GM21619 (cell line): ENCODE data around the gene SLC31A2.
"Not testable (repeated sequence)": the region's sequence is repeated elsewhere in the genome, so short reads cannot be mapped to it uniquely, and the experiment has no call there.

Experiments used
- ATAC-seq: cut with Tn5 transposase; IDR thresholded peaks from one replicate; pipeline ENCODE4 v1.9.1; 2021; ENCODE audit not compliant: unreplicated experiment

Gene SLC31A2

DNA sequence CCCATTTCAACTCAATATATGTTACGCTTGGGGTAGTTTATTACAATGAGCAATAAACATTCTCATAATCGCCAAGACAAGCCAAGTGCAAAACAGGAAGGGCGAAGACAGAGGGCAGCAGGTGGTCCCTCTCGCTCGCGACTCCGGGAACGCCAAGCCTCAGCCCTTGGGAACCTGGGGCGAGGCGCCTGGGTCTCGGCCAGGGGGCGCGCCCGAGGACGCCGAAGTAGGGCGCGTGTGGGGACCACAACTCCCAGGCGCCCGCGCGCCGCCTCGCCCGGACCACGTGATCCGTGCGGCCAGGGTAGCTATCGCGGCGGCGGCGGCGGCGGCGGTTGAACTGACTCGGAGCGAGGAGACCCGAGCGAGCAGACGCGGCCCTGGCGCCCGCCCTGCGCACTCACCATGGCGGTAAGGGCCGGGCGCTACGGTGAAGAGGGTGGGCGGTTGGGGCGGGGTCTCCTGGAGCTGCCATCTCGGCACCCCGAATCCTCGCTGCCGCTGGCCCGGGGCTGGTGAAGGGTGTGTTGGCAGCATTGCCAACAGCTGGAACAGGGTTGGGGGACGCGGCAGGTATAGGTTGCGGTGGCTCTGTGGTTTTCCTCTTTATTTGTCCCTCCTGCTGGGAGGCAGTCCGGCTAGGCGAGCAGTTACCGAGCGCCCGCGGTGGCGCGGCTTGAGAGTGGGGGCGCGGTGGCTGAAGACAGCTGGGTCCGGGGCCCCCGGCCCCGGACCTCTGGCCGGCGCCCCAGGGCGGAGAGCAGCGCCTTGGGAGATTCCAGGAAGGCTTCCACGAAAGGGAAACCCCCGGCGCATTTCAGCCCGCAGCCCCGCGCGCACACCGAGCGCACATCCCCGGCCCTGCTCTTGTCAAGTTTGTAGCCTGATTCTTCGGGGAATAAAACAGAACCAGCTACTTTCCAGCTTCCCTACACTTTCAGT, at the start of gene SLC31A2:
Gene SLC31A2 (plus strand): TSS at position 338 of the 942 bp plus-strand sequence. CDS start 68 bp downstream, at position 406.
- peak; percentile 93 for ATAC-seq

- ATAC-seq: not testable (repeated sequence)
Observed at GRCh38 chr9:113105345-113105744, 45.5 kb upstream of the SLC31A2 start.

GRCh38 chr9:113111065-113111951, 39.5 kb upstream of the SLC31A2 start:
- ATAC-seq: peak; percentile 65

DNA sequence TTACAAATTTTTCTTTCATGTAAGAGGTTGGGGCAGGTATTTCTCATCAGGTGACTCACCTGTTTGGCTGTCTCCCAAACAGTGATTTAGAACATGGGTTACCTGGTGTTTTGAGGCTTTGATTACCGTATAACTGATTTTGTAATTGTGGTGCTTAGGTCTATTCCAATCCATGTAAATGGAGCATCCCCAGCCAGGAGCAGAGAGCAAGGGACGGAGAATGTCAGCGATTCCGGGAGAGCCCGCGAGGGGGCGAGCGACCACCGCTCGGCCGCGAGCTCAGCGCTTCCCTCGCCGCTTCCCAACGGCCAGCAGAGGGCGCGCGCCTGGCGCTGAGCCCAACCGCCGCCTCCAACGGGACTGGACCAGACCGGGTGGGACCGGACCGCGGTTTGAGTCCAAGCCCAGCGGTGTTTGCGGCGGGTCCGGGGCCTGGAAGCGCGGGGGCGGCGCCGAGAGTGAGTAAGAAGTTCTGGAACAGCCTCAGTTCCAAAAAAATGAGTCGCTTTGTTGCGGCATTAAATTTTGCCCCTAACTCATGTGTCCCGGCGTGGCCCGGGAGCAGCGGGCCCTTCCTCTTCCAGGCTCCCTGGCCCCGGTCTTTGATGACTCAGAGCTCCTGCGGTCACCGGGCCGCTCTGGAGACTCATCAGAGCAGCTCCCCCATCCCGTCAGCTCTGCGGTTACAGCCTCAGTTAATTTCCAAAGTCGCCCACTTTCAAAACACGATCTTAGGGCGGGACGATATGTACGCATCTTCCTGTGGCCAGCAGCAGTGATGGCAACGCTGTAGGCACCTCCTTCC, 37.9 kb upstream of the SLC31A2 start:
- peak; percentile 64 for ATAC-seq

GRCh38 chr9:113118829-113119228, 32.0 kb upstream of the SLC31A2 start:
- ATAC-seq: not testable (repeated sequence)

GRCh38 chr9:113125386-113126035, 25.3 kb upstream of the SLC31A2 start:
- ATAC-seq: no peak

GRCh38 chr9:113129466-113129865, 21.3 kb upstream of the SLC31A2 start:
- ATAC-seq: no peak

GRCh38 chr9:113129884-113130283, 20.9 kb upstream of the SLC31A2 start:
- ATAC-seq: no peak

GRCh38 chr9:113131689-113132151, 19.1 kb upstream of the SLC31A2 start:
- ATAC-seq: no peak

DNA sequence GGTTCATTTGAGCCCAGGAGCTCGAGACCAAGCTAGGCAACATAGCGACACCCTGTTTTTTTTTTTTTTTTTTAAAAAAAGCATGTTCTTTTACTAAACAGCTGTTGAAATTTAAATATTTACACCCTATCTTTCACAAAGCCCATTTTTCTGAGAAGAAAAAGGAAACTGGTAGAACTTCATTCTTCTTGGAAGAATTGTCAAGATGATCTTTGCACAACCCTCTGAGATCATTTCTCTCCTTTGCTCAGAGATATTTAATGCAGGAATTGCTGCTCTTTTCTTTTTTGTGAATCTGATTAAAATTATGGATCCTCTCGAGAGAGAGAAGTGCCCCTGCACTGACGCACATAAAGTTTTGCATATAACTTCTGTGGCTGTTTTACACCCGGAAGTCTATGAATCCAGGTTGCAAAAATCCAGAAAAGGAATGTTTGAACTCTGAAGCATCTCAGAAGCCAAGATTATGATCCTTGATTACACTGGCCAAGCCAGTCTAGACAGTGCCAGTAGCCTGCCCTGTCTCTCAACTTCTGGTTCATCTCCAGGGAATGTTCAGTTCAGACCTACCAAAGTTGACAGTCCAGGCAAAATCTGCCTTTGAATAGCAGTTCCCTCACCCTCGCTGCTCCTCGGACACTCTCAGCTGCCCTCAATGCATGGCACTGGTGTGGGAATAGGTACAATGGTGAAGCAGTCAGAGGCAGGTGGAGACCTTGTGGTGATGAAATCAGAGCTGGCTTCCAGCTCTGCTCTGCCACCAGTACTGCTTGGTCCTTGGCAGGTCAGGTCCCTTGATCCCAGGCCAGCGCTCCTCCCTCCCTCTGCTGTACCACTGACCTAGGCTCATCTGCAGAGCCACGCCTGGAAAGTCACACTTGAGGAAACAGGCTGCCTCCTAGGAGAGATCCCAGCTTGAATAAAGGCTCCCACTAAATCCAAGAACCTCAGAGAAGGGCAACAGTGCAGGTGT, 13.3 kb upstream of the SLC31A2 start:
- no peak for ATAC-seq

DNA sequence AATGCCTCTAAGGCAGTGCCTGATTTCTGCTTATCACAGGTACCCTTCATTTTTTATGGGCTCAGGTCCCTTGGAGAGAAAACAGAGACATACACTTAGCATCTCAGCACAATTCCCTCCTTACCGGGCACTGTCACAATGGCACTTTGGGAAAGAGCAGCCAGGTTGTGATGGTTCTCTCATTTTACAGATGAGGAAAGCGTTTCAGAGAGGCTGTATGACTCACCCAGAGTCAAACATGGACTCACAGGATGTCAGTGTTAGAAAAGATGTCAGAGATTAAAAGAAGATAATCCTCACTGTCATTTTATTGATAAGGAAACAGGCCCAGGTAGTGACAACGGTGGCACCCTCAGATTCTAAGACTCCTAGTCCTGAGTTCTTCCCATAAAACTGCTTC, 12.0 kb upstream of the SLC31A2 start:
- no peak for ATAC-seq

GRCh38 chr9:113139225-113139829, 11.5 kb upstream of the SLC31A2 start:
- ATAC-seq: no peak

GRCh38 chr9:113139953-113140352, 10.9 kb upstream of the SLC31A2 start:
- ATAC-seq: no peak

- ATAC-seq: not testable (repeated sequence)
Observed at GRCh38 chr9:113140896-113141295, 9.9 kb upstream of the SLC31A2 start.

DNA sequence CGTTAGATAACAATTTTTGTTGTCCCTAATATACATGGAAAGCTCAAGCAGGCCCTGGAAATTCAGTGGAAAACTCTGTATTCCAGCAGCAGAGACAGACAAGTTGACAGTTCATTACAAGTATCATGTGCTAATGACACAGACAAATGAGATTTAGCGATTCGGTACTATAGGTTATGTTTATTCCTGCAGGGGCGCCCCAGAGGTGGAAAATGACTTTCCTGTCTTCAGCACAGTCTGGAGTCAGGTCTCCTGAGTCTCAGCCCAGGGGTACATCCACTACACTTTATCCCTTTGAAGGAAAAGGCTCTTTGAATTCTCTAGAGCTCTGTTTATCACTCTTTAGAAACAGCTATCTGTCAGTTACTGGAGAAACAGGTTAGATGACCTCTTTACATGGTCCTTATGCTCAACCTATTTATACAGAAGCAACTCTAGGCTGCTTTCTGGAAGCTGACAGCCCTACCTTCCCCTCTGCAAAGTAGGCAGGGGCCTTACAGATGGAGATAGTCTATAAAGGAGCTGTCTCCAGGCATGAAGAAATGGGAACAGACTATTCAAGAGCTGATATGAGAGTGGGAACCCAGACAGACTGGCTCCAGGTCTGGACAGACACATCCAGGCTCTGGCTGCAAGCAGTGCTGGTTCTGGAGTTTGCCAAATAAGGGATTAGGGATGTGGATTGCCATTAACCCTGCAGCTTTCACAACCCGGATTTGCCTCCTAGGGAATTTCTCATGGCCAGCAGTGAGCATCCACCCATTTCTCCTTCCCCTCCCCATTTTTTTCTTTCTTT, 7.2 kb upstream of the SLC31A2 start:
- no peak for ATAC-seq

- no peak for ATAC-seq
Observed at GRCh38 chr9:113148372-113148705, 2.5 kb upstream of the SLC31A2 start.

DNA sequence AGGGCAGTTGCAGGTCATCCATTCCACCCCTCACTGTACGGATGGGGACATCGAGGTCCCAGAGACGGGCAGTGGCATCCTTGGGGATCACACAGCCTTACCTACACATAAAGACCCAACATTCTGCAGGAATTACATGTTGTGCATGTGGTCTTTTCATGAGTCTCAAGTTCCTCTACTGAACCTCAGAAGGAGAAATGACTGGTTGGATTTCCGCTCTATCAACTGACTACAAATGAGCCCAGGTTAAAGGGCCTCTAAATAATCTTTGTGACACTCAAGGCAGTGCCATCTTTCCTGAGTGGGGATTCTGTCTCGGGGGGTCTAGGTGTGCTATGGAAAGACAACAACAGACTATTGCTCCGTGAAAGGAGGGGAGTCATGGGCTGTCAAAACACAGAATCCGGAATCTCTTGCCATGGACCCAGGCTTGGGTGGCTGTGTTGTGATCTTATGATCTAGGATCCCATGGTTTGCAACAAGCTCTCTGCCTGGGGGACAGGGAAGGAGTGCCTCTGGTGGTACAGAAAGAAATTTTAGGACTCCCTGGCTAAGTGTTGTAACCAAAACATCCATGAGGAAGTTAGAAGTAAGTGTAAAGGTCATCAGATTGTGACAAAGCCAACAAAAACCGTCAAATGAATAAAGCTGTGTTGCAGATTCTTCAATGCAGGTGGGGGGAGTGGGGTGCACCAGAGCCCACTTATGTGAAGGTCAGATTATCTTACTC, 1.9 kb upstream of the SLC31A2 start:
- ATAC-seq: no peak
